GM21360 (cell line): ENCODE measurements around the gene NPTN.
"Not testable (repeated sequence)": the region's sequence is repeated elsewhere in the genome, so short reads cannot be mapped to it uniquely, and the experiment has no call there.

ENCODE experiments used
- ATAC-seq: cut with Tn5 transposase; IDR thresholded peaks from one replicate; pipeline ENCODE4 v1.9.1; 2021; ENCODE audit warnings: mild to moderate bottlenecking, moderate library complexity; ENCODE audit not compliant: unreplicated experiment

NPTN gene

GRCh38 chr15:73573037-73573436, 60.2 kb downstream of the NPTN start:
- ATAC-seq = no peak

- no peak for ATAC-seq
Measured at GRCh38 chr15:73572296-73572695, 60.9 kb downstream of the NPTN start.

GRCh38 chr15:73571346-73571745, 61.8 kb downstream of the NPTN start:
- ATAC-seq = no peak

DNA sequence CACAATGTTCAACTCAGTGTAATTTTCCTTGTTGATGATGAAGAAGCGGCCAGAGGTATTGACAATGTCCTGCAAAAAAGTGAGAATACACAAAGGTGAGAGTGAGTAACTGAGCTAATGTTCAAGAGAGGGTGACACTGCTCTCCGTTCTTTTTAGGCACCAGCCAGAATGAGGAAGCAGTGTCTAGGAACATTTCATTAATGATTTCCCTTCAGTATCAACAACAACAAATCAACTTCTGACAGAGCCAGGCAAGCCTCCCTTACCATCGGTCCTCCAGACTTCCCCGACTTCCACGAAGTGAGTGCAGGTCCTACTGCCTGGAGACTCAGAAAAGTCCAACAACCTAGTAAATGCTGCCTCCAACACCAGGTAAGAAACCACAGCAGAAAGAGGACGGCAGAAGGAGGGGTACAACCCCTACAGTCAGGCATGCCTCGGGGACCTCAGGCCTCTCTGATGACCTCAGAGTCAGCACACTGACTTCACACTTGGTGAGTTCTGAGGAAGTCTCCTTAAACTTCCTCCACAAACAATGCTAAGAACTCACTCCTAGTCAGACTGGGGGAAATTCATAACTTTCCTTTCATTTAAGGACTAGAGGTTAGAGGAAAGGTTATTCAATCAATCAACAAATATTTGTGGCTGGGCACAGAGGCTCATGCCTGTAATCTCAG, 62.7 kb downstream of the NPTN start:
- no peak for ATAC-seq

DNA sequence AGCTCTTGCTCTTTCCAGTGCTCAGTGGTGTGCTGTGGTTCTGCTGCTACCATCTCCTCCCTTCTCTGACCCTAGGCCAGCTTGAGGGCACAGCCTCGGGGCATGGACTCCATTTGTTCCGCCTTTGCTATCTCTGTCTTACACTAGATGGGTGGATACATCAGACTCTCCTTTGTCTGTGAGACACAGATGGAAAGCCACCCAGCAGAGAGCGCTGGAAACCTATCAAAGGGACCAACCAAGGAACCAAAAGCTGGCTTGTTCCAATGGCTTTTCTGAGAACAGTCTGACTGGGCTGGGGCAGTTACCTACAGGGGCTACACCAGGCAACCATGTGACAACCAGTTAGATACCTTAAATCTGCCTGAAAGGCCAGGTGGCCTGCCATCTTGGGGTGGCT, 63.8 kb downstream of the NPTN start:
- ATAC-seq = no peak

DNA sequence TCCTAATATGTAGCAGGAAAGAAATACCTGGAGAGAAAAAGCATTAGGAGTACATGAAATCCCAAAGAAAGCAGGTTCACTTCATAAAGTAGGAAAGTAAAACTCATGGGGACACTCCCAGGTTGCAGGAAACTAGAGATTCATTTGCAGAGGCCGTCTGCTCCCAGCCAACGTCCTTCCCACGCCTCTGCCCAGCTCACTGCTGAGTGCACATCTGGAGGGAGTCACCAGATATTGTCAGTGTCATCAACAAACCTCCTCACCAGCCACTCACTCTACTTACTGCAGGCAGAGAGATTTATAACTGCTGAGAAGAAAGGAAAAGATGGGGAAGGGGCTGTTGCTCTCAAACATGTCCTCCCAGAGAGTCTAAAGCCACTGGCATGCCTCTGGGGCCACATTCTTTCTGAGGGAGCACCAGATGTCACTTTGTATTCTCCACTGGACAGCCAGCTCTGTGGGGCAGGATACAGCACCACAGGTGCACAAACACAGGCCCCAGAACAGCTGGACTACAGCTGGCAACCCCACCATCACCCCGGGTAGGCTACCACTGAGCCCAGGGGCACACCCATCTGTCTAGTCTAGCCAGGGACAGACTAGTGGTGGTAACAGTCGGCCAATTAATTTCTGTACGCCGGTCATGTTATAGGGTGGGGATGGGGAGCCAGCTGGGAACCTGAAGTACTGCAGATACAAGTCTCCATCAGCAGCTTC, 64.5 kb downstream of the NPTN start:
- ATAC-seq = no peak

DNA sequence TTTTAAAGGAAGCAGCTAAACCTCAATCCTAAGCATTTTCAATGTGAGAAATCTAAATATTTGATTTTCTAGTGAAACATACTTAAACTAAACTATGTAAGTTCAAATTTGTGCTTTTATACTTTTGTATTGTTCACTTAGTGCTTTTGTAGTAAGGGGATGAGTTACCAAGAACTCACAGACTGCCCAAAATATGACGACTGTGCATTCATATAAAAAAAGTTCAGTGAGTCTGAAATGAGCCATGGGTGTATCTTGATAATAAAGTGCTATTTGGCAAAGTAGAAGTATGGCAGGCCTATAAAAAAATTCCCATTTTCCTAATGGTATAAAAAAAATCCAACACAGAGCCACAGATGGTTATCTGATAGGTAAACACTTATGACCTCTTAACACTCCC, 66.2 kb downstream of the NPTN start:
- ATAC-seq = no peak

DNA sequence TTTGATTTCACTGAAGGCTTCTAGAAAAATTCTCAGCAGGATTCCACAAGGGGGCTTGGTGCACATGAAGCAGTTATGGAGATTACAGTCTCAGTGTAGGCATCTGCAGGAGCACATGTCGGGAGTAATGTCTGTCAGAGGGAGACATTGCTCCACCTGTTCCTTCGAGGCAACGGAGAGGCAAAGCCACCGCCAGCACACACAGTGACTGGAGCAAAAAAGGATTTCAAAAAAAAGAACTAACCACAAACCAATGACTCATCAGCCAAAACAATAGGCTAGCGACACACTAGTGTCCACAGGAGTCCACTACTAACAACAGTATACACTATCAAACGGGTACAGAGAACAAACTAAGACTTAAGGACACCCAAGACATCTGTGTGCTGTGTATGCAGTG, 68.9 kb downstream of the NPTN start:
- no peak for ATAC-seq

GRCh38 chr15:73560501-73561117, 72.6 kb downstream of the NPTN start:
- ATAC-seq = no peak

- ATAC-seq = no peak
Measured at GRCh38 chr15:73558529-73558928, 74.7 kb downstream of the NPTN start.

- no peak for ATAC-seq
Measured at GRCh38 chr15:73555080-73555479, 78.1 kb downstream of the NPTN start.

DNA sequence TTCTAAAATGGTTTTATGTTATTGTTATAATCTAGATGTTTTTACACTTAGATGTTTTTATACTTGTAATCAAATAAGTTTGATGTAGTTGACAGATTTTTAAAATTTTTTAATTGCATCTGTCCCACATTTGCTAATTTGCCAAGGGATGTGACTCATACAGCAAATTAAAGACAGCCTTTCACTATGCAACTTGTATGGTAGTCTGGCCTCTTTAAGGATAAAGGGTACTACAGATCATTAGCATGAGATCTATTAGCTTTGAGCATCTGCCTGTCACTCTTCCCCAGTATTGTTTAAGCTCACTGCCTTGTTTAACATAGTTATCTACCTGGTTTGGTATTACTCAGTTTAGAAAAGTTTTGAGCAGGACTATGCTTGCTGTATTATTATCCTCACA, 83.0 kb downstream of the NPTN start:
- ATAC-seq = no peak

DNA sequence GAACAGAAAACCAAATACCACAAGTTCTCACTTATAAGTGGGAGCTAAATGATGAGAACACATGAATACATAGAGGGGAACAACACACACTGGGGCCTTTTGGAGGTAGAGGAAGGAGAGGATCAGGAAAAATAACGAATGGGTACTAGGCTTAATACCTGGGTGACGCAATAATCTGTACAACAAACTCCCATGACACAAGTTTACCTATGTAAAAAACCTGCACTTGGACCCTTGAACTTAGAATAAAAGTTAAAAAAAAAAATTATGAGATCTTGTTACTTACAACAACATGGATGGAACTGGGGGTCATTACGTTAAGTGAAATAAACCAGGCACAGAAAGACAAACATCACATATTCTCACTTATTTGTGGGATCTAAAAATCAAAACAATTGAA, 84.3 kb downstream of the NPTN start:
- ATAC-seq = not testable (repeated sequence)

DNA sequence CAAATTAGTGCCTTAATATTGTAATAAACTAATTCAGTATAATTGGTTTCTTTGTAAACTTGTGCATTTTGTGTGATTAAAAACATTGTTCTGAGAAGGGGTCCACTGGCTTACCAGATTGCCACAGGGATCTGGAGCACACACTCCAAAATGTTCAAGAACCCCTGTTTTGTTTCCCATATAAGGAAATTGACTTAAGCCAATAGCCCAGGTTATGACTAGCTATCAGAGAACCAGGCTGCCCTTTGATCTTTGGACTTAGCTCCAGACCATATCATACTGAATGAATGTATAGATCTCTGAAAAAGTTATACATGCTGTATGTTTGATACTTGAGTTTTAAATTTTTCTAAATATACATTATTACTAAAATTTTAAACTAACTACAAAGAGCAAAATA, 91.7 kb downstream of the NPTN start:
- ATAC-seq = no peak

GRCh38 chr15:73540161-73540560, 93.0 kb downstream of the NPTN start:
- no peak for ATAC-seq

DNA sequence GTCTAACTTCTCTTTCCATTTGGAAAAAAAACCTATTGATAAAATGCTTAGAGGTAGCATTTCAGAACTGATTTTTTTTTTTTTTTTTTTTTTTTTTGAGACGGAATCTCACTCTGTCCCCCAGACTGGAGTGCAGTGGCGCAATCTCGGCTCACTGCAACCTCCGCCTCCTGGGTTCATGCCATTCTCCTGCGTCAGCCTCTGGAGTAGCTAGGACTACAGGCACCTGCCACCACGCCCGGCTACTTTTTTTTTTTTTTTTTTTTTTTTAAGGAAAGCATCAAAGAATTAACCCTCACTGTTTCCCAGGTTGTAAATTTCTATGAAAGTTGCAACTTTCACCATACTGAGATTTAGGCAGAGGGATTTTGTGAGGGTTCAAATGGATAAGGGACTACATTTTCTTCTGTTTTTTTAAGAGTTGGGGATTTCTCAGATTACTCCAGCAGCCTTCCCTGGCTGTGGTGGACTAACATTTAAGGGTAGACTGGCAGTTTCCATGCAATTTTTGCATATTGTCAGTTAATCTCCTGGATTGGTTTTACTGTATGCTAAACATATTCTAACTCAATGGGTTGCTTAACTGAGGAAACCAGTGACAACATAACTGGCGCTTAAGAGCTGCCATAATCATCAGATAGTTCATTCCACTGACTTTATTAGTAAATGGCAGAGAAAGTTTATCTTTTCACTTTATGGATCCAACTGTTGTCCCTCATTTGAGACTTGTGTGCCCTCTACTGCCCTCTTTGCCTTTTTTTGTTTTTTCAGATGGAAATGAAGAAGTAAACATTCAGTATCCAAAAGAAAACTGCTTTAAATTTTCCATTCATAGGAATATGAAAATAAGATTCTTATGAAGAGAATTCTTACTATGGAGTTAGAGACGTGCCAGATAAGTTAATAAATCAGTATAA, 93.7 kb downstream of the NPTN start:
- no peak for ATAC-seq

DNA sequence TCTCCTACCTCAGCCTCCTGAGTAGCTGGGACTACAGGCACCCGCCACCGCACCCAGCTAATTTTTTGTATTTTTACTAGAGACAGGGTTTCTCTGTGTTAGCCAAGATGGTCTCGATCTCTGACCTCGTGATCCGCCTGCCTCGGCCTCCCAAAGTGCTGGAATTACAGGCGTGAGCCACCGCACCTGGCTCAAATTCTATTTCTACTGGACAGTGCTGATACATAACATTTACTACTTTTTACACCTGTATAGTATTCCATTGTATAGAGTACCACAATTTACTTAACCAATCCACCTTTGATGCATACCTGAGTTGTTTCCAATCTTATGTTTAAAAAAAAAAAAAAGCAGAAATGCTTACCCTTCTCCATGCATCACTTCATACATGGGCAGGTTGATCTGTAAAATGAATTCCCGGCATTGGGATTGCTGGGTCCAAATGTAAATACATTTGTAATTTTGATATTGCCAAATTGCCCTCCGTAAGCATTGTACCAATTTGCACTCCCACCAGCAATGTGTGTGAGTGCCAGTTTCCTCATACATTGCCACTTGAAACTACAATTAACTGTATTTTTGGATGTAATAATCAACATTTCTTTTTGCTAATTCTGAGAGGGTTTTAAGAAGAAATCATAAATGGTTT, 94.5 kb downstream of the NPTN start:
- ATAC-seq = no peak

DNA sequence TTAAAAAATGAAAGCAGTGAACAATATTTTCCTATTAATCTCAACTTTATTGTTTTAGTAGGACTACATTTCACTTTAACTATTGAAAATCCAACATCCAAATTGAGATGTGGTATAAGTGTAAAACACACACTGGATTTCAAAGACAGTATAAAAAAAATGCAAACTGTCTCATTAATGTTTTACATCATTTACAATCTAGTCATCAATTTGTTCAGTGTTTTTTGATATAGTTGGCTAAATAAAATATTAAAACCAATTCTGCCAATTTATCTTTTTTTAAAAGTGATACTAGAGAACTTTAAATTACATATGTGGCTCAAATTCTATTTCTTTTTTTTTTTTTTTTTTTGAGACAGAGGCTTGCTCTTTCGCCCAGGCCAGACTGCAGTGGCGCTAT, 95.1 kb downstream of the NPTN start:
- no peak for ATAC-seq

DNA sequence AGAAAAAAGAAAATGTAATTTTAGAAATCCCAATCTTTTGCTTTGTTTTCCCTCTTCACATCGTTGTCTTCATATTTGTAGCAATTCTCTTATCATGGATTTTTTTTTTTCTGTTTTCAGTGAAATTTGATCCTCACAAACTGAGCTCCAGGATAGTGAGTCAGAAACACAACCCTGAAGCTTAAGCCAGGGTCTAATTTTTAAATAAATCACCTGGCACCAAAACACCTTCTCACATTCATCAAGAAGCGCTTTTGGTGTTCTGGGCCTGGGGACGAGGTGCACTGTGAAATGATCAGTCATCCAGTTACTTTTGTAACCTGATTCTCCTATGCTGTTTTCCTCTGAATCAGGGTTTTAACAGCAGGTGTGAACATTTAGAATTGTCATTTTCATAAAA, 102.5 kb downstream of the NPTN start:
- no peak for ATAC-seq

GRCh38 chr15:73527598-73527997, 105.6 kb downstream of the NPTN start:
- no peak for ATAC-seq

- no peak for ATAC-seq
Measured at GRCh38 chr15:73524919-73525318, 108.3 kb downstream of the NPTN start.
